Neural crest cell (in vitro differentiated cells): ENCODE measurements around the gene SLC6A16. TPM values are rescaled to one million over a fixed set of nuclear protein-coding genes. Genes with fewer than 3 reads are reported as not detected.

Experiments used
- DNase-seq: peaks from one replicate; pipeline ENCODE4 v3.0.0; 2021; ENCODE audit warnings: low read depth, mixed read lengths, low spot score
- H3K27ac Mint-ChIP-seq: one replicate; pipeline ENCODE4 v1.8.0; 2021; ENCODE audit warnings: mild to moderate bottlenecking, mixed read lengths; ENCODE audit not compliant: unreplicated experiment
- H3K27me3 Mint-ChIP-seq: 2 replicates; pipeline ENCODE4 v1.8.0; 2021; ENCODE audit warnings: low read depth, mild to moderate bottlenecking, mixed read lengths
- H3K36me3 Mint-ChIP-seq: 2 replicates; pipeline ENCODE4 v1.8.0; 2021; ENCODE audit warnings: low read depth, mild to moderate bottlenecking, mixed read lengths
- H3K4me1 Mint-ChIP-seq: 2 replicates; pipeline ENCODE4 v1.8.0; 2021; ENCODE audit warnings: mixed read lengths
- H3K4me3 Mint-ChIP-seq: one replicate; pipeline ENCODE4 v1.8.0; 2021; ENCODE audit warnings: mild to moderate bottlenecking, mixed read lengths
- H3K9me3 Mint-ChIP-seq: 2 replicates; pipeline ENCODE4 v1.8.0; 2021; ENCODE audit warnings: mixed read lengths
- total RNA-seq: library from RNA; stranded (reverse); gene quantifications from 2 replicates; pipeline ENCODE4 v1.2.1, GENCODE V29; 2021
- TF ChIP-seq, protein P1 (sequence below): fragments of 200-600 bp; sonication (generic); conservative IDR thresholded peaks from 2 replicates; pipeline ENCODE4 v1.5.0; 2021; ENCODE audit warnings: antibody characterized with exemption, mild to moderate bottlenecking

The SLC6A16 gene
- total RNA-seq, 1 donor from 2014 or later: 9.4 TPM

DNA sequence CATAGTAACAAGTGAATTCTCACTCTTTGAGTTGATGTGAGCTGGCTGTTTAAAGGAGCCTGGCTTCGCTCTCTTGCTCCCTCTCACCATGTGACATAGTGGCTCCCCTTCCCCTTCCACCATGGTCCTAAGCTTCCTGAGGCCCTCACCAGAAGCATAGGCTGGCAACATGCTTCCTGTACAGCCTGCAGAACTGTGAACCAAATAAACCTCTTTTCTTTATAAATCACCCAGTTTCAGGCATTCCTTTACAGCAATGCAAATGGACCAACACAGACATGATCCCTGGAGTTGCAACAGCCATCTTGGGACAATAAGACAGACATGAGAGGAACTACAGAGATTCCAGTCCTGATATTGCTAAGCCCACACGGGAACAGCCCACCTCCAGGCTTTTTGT lies 24.6 kb upstream of the SLC6A16 start:
- Mint-ChIP-seq H3K27ac (no peak overlapping the region), H3K27me3 (no peaks in the 10 kb centered on the region), H3K4me3 (peak overlapping the region; percentile 5), H3K4me1 (peaks cover 18% of the 10 kb centered on the region), H3K36me3 (peaks cover 48% of the 10 kb centered on the region), H3K9me3 (no peaks in the 10 kb centered on the region)
- TF ChIP-seq, protein P1, sequence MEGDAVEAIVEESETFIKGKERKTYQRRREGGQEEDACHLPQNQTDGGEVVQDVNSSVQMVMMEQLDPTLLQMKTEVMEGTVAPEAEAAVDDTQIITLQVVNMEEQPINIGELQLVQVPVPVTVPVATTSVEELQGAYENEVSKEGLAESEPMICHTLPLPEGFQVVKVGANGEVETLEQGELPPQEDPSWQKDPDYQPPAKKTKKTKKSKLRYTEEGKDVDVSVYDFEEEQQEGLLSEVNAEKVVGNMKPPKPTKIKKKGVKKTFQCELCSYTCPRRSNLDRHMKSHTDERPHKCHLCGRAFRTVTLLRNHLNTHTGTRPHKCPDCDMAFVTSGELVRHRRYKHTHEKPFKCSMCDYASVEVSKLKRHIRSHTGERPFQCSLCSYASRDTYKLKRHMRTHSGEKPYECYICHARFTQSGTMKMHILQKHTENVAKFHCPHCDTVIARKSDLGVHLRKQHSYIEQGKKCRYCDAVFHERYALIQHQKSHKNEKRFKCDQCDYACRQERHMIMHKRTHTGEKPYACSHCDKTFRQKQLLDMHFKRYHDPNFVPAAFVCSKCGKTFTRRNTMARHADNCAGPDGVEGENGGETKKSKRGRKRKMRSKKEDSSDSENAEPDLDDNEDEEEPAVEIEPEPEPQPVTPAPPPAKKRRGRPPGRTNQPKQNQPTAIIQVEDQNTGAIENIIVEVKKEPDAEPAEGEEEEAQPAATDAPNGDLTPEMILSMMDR: no peak
- DNase-seq: no peak

GRCh38 chr19:49348305-49349189 lies 23.6 kb upstream of the SLC6A16 start:
- Mint-ChIP-seq H3K27me3 (no peaks in the 10 kb centered on the region), H3K27ac (no peak overlapping the region), H3K36me3 (peaks cover 46% of the 10 kb centered on the region), H3K9me3 (no peaks in the 10 kb centered on the region), H3K4me3 (no peak overlapping the region), H3K4me1 (peaks cover 21% of the 10 kb centered on the region)
- DNase-seq: no peak
- TF ChIP-seq, protein P1: no peak

DNA sequence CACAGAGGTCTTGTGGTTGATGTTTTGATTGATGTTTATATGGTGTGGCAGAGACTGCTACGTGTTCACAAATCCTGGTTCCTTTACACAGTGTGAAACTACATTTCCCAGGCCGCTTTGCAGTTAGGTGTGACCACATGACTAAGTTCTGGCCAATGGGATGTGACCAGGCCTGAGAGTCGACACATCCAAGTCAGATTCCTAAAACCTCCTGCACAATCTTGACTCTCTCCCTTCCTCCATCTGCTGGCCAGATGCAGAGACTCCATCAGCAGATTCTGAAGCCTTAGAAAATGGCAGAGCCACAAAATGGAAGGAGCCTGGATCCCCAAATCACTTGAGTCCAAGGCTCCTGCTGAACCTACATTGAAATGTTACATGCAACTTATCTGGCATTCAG lies 22.8 kb upstream of the SLC6A16 start:
- Mint-ChIP-seq H3K36me3 (peaks cover 43% of the 10 kb centered on the region), H3K27ac (peak overlapping the region; percentile 15)

DNA sequence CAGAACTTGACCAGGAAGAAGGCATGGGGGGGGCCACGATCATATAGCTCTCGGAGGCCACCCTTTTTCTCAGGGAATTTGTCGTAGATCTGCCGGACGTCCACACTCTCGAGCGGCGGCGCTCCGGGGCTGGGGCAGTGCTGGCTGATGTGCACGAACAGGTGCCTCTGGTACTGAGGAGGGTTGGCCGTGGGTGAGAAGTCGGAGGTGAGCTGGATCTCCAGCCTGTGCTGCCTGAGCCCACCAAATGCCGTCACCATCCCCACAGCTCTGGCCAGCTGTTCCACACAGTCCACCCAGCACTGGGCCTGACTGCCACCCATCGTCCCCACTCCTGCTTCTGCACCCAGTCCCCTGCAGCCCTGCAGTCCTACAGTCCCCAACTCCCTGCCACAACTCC lies 22.2 kb upstream of the SLC6A16 start:
- Mint-ChIP-seq H3K36me3 (peaks cover 47% of the 10 kb centered on the region), H3K27me3 (peaks cover 4% of the 10 kb centered on the region), H3K4me3 (no peak overlapping the region), H3K9me3 (no peaks in the 10 kb centered on the region), H3K4me1 (peaks cover 26% of the 10 kb centered on the region), H3K27ac (no peak overlapping the region)
- no peak for DNase-seq
- TF ChIP-seq, protein P1: no peak

More for the DNA sequence above, 22.8 kb upstream of the SLC6A16 start:
- Mint-ChIP-seq H3K4me3 (peak overlapping the region; percentile 16), H3K4me1 (peaks cover 23% of the 10 kb centered on the region), H3K27me3 (peaks cover under 1% of the 10 kb centered on the region), H3K9me3 (no peaks in the 10 kb centered on the region)
- TF ChIP-seq, protein P1: peak; percentile 22
- no peak for DNase-seq

DNA sequence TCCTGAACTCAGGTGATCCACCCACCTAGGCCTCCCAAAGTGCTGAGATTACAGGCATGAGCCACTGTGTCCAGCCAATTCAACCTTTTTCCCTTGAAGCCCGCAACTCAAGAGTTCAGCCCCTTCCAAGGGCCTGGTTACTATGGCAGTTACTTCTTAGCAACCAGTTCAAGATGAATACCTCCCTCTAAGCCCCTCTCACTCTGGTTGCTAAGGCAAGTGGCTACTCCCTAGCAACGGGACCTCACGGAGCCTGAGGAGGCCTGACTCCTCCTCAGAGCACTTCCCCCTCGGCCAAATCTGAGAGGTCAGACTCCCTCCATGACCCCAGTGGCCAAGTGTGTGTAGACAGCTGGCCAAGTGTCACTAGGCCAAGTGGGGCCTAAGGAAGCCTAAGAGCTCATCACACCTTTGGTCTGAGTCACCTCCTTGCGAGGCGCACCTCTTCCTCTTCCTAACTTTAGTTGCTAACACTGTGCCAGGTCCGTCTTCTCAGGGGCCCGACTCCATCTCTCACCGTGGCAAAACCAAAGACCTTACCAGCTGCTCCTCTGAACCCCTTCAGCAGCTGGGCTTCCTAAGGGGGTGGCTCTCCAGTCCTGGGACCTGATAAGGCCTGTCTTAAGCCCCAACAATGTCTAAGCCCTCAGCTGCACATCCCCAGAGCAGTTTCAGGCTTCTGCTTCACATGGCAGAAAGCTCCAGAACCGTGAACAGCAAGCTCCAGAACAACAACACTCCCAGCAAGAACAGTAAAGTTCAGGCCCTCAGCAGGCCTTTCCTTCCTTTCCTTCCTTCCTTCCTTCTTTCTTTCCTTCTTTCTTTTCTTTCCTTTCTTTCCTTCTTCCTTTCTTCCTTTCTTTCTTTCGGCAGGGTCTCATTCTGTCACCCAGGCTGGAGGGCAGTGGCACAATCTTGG lies 19.8 kb upstream of the SLC6A16 start:
- Mint-ChIP-seq H3K36me3 (peaks cover 47% of the 10 kb centered on the region), H3K4me3 (peak overlapping the region; percentile 49), H3K27ac (no peak overlapping the region), H3K9me3 (peaks cover 3% of the 10 kb centered on the region), H3K4me1 (peaks cover 32% of the 10 kb centered on the region), H3K27me3 (peaks cover 4% of the 10 kb centered on the region)
- TF ChIP-seq, protein P1: no peak
- no peak for DNase-seq
